NCI-H187 treated with DMSO at 0.1 percent for 48 hours (cell line): ENCODE measurements around the gene CORO6.
A peak's percentile ranks its signal among the peaks of the same experiment; 100 is the strongest.

Experiments used
- DNase-seq: peaks from one replicate; lab custom pipeline; 2025; lab: John Stamatoyannopoulos, UW

The CORO6 gene

DNA sequence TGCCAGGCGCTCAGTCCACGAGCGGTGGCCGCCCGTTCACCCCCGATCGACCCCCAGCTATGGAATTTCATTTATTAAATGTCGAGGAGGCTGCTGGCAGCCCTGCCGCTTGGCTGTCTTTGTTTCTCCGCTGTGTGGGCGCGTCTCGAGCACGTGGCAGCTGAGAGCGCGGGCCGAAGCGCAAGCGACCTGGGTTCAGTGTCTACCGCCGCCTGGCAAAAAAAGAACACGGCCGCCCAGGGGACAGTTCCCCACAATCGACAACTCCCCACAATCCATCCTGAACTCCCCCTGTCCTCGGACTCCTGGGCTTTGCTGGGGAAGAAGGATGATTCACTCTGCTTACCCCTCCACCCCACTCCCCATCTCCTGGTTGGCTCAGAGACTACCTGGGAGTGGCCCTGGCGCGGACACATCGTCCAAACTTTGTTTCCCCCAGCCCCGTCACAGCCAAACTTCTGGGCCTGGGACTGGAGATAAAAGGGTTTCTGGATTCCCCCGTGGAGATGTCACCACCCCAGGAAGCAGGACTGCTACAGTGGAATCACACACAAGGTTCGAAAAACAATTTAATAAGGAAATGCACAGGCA is 31.5 kb downstream of the CORO6 start:
- no peak for DNase-seq

GRCh38 chr17:29590411-29591145 is 32.1 kb downstream of the CORO6 start:
- DNase-seq, result no peak

- DNase-seq, result peak; percentile 26
Observed at GRCh38 chr17:29589524-29590410, 32.9 kb downstream of the CORO6 start, which contains the start of gene GIT1. TSS of gene GIT1 (minus strand) at chr17:29589648. CDS start at chr17:29589378, 270 bp downstream.

DNA sequence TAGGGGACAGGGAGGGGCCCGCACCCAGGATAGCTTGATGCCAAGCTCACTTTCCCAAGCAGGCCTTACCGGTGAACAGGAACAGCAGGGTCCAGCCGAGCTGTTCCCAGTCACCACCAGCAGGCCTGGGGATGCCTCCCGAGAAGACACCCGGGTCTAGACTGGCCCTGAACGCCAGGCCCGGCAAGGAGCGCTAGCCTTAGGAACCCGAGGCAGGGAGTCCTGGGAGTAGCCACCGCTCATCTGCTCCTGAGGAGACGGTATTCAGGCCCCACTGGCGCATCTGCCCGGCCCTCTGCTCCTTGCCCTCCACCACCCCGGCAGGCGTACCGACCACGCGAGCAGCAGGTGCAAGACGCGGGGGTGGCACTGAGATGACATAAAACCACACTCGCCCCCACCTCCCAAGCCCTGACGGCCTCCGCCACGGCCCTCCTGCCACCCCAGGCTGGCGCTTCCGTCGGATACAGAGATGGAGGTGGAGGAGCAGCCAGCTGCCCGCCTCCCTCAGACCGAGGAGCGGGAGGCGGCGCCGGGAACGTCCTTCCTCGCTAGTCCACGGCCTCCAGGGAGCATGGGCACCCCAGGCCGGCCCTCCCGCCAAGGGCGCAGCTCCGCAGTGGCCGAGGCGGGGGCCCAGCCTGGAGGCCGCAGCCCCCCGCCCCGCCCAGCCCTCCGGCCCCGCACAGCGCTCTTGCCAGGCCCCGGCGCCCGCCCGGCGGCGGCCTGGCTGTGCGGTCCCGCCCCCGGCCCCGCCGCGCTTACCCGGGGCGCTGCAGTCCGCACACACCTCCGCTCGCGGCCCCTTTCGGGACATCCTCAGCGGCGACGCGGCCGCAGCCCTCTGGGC is 33.9 kb downstream of the CORO6 start:
- DNase-seq, result no peak

DNA sequence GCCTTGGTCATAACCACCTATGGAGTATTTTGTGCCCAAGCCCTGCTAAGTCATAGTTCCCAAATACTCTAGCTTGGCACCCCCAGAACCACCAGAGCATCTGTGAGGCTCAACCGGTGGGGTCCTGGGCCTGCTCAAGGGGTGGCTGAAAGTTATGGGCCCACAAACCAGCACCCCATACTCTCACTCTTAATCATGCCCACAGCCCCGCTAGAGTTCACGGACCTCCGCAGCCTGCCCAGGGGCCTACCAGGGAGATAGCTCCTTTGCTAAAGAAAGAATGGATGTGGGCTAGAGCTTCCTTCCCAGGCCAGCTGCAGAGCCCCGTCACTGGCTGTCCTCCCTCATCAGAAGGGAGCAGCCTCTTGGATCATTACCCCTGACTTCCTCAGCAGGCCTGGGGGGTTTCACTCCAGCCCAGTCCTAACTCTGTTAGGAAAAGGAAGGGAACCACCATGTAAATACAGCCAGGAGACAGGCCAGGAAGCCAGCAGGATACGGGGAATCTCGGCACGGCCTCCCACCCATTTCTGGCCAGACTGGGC is 34.6 kb downstream of the CORO6 start:
- DNase-seq, result no peak

DNA sequence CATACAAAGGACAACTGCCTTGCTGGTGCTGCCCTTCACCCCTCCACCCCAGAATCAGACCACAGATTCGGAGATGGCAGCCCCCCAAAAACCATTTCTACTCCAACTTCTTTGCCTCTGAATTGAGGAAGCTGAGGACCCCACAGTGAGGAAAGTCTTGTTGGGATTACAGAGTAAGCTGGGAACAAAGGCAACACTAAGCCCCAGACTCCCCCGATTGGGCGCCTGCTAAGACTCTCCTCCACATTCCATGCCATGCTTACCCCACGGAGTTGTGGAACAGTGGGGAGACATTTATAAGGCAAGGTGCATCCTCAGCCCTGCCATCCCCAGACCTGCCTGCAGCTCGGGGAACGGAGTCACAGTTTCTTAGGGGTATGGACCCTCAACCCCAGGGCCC is 35.1 kb downstream of the CORO6 start:
- no peak for DNase-seq

DNA sequence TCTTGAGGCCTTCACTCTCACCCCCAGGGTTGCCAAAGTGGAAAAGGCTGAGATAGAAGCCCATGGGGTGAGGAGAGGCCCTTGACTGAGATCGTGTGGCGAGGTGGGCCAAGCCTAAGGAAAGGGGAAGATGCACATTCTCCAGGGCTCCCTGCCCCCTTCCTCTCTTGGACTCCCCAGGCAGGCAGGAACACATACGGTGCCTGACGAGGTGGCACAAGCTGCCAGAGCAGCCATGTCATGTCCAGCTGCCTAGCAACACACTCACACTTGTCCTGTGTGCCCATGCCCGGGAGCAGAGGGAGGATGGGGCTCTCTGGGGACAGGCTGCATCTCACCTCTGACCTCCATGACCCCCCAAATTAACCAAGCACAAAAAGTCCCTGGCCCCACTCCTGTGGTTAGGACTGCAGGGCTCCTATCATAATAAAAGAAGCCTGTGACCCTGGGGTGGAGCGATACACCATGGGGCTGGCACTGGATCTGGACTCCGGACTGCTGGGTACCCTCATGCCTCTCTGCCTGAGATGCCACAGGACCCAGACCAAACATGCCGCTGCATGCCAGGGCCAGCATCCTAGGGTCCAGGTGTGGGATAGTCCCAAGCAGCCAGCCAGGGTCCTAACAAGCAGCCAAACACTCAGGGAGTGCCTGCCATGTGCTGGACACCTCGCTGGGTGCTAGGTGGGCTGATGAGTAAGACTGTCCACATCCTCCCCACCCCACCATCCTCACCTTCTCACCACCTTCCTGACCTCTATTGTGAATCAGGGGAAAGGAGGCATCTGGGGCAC is 35.8 kb downstream of the CORO6 start:
- no peak for DNase-seq

DNA sequence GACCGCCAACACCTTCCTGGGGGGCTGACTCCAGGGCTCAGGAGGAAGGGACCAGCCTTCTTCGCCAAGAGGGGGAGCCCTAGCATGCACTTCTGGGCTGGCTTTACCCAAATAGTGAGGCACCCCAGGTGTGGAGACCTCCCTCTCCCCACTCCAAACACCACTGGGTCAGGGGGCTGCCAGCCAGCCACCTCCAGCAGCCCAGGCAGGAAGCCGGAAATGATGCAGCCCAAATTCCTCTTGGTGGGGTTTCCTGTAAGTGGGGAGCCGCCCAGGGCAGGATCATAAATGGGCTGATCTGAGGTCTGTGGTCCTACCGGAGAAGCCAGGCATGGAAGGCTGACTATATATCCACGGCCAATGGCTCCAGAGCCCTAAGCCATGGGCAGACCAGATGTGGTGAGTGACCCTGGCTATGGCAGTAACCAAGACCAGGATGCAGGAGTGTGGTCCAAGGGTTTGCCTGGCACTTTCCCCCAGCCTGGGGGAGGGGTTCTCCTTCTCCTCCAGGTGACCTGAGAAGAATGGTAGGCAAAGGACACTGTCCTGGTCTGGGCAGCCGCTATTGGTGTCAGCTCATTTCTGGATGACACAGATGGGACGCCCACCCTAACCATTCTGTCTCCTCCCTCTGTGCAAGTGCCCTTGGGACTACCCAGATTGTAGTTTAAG is 37.5 kb downstream of the CORO6 start:
- no peak for DNase-seq

- no peak for DNase-seq
Observed at GRCh38 chr17:29584452-29585079, 38.1 kb downstream of the CORO6 start.

DNA sequence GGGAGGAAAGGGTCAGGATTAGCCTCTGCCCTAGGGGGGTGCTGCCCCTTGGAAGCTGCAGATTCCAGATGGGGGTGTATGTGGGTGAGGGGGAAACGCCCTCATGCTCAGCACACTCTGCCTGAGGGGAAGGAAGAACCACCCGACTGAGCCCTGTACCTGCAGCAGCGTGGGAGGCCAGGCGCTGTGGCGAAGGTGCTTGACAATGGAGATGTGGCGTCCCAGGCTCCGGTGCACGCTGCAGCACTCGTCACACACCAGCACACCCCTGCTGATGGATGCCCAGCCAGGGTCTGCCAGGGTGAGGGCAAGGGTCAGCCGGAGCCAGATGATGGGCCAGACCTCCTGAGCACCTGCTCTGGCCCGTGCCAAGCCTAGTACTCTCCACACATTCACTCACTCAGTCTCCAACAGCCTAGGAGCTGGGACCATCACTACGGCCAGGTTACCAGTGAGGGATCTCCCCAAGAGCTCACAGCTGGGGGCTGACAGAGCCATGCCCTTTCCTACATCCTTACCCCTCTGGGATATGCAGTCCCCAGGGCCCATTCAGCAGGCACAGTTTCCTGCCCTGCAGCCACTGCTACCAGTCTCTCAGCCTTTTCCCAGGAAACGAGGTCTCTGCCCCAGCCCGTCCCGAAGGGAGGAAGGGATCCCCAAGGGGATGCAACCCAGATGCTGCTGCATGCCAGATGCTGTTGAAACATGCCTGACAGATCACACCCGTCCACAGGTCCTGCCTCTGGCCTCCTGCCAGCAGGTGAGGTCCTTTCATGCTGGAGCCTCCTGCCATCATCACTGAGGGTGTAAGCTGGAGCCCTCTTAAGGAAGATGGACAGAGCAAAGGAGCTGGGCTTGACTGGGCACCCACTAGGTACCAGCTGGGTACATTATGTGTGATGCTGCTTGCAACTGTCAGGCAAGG is 39.1 kb downstream of the CORO6 start:
- DNase-seq, result no peak

DNA sequence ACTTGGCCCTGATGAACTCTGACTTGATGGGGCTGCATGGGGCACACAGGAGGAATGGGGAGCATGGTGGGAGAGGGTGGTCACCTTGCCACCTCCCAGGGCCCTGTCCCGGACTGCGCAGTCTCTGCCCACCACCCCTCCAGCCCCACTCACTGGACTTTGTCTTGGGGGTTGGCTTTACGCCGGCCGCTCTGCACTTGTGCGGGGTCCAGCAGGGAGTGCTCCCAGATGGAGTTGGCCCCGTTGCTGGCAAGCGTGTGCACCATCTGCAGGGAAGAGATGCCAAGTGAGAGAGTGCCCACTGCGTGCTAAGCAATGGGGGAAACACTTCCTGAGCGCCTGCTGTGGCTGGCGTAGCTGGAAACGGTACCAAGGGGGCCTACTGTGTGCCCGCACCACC is 39.9 kb downstream of the CORO6 start:
- no peak for DNase-seq

DNA sequence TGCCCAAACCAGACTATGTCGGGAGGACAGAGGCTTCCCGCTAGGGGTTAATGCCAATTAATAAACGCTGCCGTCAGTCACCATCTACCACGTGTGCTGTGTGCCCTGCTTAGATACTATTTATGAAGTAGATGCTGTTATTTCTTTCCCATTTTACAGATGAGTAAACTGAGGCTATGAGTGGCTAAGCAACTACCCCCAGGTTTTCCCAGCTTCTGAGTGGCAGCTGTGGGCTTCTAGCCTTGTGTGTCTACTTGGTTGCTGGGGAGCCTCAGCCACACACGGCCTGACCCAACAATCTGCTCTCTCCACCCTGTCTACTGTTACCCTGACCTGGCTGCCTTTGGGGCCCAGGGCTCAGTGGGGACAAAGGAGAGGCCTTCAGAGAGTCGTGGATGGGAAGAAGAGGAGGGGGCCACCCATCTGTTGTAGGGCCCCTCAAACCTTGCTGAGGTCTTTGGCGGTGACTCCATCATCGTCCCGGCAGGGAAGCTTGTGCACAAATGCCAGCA is 40.4 kb downstream of the CORO6 start:
- DNase-seq, result no peak

DNA sequence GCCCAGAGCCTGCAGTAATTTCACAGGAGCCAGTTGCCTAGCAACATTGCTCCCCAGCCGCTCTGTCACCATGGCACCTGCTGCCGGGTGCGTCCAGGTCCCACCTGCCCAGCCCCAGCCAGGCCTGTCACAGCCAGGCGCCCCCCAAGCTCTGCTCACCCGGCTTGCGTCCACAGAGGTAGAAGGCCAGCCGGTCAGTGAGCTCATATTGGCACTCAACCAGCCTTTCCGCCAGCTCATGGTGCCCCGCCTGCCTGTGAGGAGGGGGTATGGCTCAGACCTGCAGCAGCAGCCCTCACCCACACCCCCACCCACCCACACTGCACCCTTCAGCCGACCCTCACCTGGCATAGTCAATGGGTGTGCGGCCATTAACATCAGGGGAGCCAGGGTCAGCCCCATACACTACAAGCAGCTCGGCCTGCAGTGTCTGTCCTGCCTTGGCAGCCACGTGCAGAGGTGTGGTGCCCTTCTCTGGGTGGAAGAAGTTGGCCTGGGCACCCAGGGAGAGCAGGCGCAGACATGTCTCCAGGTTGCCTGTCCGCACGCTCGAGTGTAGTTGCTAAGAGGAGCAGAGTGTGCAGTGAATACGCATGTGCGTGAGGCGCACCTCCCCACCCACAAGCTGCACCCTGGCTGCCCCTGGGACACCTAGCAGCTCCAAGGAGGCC is 41.0 kb downstream of the CORO6 start:
- no peak for DNase-seq

- no peak for DNase-seq
Observed at GRCh38 chr17:29579866-29580771, 42.6 kb downstream of the CORO6 start.

DNA sequence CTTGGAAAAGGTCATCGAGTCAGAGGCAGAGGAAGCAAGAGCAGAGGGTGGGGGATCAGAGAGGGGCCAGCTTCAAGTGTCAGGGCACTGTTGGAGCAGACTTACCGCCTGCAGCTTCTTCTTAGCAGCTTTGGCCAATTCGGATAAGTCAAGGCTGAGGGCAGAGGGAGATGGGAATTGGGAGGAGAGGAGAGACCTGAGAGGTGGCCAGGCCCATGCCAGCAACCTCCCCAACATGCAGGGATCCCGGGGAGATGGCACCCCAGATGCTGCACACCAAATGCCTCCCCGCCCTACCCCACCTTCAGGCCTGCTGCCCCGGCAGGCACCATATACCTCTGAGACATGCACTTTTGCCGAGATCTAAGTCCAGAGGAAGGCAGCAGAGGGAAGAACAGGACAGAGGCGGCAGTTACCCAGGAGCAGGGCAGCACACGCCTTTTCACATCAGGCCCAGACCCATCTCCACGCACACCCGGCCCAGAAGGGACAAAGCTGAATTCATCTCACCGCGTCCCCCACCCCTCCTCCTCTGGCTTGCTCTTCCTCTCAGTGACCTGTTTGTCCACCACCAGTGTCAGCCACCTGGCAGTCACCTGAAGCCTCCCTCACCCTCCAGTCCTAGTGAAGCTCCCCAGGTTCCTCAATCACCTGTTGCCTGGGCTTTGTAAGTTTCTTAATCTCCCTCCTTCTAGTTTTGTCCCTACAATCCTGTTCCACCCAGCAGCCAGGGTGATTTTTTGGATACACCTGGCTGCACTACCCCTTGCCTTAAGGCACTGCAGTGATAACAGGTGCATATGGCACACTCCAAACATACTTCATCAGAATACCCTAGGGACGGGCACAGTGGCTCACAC is 43.9 kb downstream of the CORO6 start:
- DNase-seq, result no peak
